ENCODE data around the gene ESRRA. TPM values are rescaled to one million over a fixed set of nuclear protein-coding genes. Genes with fewer than 3 reads are reported as not detected.
A peak's percentile ranks its signal among the peaks of the same experiment; 100 is the strongest.

ESRRA gene
- 42.2 and 52.8 TPM in 2 replicates for total RNA-seq (2014; rRNA removed; shearing (Covaris generic))
- 105 and 114 TPM in 2 replicates for polyA plus RNA-seq (2014; cell fraction: nucleus; rRNA removed)

DNA sequence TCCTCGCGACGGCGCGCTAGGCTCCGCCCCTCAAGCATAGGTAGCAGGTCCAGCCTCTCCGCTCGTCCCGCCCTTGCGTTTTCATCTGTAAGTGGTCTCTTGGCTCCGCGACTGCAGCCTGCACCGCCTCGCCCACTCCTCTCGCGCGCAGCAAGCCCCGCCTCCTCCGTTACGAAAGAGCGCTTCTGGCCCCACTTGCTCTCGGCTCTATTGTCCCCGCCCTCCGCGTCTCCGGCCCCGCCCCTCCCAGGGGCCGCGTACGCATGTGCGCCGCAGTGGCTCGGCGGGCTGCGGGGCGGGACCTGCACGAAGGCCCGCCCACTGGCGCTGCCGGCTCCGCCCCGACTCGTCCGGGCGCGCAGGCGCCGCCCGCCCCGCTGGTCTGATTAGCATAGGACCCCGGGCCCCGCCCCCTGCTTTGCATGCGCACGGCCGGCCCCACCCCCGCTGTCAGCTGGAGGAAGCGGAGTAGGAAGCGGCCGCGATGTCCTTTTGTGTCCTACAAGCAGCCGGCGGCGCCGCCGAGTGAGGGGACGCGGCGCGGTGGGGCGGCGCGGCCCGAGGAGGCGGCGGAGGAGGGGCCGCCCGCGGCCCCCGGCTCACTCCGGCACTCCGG lies at the start of gene ESRRA:
Gene ESRRA (plus strand): TSS at position 450 of the 616 bp plus-strand sequence. CDS start 1,656 bp downstream, outside the sequence.
- peak; percentile 95 for DNase-seq (ENCODE audit: extremely low read depth, low read depth)

DNA sequence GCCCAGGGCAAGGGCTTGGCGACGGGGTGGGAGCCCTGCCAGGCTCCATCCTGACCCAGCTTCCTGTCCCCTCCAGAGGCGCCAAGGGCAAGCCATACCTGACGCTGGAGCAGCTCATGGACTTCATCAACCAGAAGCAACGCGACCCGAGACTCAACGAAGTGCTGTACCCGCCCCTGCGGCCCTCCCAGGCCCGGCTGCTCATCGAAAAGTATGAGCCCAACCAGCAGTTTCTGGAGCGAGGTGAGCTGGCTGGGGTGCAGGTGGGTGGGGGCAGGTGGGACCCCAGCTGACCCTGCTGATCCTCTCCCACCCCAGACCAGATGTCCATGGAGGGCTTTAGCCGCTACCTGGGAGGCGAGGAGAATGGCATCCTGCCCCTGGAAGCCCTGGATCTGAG lies 49.0 kb upstream of the ESRRA start:
- no peak for DNase-seq (ENCODE audit: extremely low read depth, low read depth)

DNA sequence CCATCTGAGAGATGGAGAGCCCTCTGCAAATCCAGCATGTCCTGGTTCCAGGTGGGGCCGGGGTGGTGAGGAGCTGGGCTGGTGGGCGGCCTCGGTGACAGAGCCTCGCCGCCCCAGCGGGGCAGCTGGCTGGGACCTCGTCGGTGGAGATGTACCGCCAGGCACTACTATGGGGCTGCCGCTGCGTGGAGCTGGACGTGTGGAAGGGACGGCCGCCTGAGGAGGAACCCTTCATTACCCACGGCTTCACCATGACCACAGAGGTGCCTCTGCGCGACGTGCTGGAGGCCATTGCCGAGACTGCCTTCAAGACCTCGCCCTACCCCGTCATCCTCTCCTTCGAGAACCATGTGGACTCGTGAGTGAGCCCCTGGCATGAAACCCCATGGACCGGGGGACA lies 47.0 kb upstream of the ESRRA start:
- DNase-seq (ENCODE audit: extremely low read depth, low read depth): no peak

DNA sequence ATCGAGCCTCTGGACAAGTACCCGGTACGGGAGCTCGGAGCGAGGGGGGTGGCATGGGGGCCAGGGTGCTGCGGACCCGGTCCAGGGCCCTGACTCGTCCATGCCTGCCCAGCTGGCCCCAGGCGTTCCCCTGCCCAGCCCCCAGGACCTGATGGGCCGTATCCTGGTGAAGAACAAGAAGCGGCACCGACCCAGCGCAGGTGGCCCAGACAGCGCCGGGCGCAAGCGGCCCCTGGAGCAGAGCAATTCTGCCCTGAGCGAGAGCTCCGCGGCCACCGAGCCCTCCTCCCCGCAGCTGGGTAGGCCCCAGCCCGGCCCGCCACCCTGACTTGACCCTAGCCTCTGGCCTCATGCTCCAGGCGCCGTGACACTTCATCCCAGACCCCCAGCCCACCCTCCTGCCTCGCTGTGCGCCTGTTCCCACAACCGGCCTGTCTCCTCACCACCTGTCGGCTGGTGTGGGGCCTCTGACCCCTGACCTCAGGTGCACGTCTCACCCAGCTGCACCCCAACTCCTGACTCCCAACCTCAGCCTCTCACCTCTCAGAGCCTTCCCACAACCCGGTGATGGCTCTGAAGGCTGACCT lies 46.3 kb upstream of the ESRRA start:
- no peak for DNase-seq (ENCODE audit: extremely low read depth, low read depth)

GRCh38 chr11:64259533-64260067 lies 45.7 kb upstream of the ESRRA start:
- no peak for DNase-seq (ENCODE audit: extremely low read depth, low read depth)

DNA sequence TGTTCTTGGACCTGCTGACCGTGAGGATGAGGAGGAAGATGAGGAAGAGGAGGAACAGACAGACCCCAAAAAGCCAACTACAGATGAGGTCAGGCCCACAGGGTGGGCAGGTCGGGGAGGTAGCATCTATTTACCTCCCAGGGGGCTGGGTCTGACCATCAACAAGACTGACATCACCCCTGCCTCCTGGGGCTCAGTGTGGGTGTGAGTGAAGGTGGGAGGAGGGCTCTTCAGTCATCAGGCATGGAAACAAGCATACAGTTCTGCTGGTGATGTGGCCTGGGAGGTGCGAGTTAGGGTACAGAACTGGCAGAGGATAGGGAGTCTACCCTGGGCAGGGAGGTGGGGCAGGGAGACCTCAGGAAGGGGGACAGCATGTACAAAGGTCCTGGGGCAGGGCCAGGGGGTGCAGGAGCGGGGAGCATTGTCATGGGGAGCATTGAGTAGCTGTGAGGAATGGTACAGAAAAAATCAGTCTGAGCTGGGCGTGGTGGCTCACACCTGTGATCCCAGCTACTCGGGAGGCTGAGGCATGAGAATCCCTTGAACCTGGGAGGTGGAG lies 45.1 kb upstream of the ESRRA start:
- no peak for DNase-seq (ENCODE audit: extremely low read depth, low read depth)

GRCh38 chr11:64261556-64262080 lies 43.7 kb upstream of the ESRRA start:
- no peak for DNase-seq (ENCODE audit: extremely low read depth, low read depth)

DNA sequence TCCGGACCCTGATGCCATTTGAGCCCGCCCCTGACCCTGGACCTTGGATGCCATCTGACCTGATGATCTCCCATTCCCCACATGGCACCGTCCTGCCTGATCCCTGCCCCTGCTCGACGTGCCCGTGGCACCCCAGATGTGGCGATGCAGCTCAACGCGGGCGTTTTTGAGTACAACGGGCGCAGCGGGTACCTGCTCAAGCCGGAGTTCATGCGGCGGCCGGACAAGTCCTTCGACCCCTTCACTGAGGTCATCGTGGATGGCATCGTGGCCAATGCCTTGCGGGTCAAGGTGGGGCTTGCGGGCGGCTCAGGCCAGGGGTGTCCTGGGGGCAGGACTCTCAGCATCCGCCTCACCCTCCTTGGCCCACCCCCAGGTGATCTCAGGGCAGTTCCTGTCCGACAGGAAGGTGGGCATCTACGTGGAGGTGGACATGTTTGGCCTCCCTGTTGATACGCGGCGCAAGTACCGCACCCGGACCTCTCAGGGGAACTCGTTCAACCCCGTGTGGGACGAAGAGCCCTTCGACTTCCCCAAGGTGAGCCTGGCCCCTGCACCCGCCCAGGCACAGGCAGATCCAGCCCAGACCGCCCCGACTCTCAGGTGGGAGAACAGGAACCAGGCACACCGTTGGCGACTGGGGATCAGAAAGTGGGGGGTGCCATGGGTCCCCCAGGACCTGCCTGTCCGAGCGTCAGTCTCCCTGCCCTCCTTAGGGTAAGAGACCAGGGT lies 42.9 kb upstream of the ESRRA start:
- no peak for DNase-seq (ENCODE audit: extremely low read depth, low read depth)

GRCh38 chr11:64263021-64263946 lies 42.0 kb upstream of the ESRRA start:
- no peak for DNase-seq (ENCODE audit: extremely low read depth, low read depth)

DNA sequence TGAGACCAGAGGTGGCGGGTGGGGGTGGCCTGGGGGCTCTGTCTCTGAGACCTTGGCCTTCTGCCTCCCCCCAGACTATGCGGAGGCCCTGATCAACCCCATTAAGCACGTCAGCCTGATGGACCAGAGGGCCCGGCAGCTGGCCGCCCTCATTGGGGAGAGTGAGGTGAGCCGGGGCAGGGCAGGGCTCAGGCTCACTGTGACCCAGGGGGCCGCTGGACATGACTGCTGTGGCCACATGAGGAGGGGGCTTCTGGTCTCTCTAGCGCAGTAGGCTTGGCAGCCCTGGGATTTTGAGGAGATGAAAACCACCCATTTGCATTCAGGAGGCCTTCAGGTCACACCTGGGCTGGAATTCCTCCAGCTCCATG lies 41.4 kb upstream of the ESRRA start:
- no peak for DNase-seq (ENCODE audit: extremely low read depth, low read depth)

GRCh38 chr11:64264371-64264852 lies 40.9 kb upstream of the ESRRA start:
- DNase-seq (ENCODE audit: extremely low read depth, low read depth): no peak

DNA sequence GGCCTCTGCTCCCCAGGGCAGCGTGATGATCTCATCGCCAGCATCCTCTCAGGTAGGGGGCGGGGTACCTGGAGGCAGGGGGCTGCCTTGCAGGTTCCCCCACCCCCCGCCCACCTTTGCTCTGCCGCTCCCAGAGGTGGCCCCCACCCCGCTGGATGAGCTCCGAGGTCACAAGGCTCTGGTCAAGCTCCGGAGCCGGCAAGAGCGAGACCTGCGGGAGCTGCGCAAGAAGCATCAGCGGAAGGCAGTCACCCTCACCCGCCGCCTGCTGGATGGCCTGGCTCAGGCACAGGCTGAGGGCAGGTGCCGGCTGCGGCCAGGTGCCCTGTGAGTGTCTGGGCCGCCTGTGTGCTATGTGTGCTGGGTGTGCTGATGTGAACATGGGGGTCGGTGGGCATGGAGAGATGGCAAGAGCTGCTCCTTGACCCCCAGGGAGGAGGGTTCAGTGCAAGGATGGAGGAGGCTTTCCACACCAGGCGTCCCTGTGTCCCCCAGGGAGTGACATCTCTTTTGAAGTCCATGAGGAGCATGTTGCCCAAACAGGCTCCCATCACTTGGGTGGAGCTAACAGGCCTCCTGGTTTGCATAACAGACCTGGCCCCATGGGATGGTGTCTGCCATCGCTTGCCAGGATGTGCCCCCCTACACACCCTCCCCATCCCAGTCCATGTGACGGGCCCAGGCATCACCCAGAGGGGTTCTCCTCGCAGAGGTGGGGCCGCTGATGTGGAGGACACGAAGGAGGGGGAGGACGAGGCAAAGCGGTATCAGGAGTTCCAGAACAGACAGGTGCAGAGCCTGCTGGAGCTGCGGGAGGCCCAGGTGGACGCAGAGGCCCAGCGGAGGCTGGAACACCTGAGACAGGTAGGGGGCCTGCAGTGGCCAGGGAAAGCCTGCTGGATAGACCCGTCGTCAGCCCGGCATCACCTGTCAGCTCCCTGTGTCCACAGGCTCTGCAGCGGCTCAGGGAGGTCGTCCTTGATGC lies 39.9 kb upstream of the ESRRA start:
- no peak for DNase-seq (ENCODE audit: extremely low read depth, low read depth)

- no peak for DNase-seq (ENCODE audit: extremely low read depth, low read depth)
Measured at GRCh38 chr11:64266339-64266738, 39.0 kb upstream of the ESRRA start.

GRCh38 chr11:64267207-64267945 lies 37.9 kb upstream of the ESRRA start:
- DNase-seq (ENCODE audit: extremely low read depth, low read depth): no peak

DNA sequence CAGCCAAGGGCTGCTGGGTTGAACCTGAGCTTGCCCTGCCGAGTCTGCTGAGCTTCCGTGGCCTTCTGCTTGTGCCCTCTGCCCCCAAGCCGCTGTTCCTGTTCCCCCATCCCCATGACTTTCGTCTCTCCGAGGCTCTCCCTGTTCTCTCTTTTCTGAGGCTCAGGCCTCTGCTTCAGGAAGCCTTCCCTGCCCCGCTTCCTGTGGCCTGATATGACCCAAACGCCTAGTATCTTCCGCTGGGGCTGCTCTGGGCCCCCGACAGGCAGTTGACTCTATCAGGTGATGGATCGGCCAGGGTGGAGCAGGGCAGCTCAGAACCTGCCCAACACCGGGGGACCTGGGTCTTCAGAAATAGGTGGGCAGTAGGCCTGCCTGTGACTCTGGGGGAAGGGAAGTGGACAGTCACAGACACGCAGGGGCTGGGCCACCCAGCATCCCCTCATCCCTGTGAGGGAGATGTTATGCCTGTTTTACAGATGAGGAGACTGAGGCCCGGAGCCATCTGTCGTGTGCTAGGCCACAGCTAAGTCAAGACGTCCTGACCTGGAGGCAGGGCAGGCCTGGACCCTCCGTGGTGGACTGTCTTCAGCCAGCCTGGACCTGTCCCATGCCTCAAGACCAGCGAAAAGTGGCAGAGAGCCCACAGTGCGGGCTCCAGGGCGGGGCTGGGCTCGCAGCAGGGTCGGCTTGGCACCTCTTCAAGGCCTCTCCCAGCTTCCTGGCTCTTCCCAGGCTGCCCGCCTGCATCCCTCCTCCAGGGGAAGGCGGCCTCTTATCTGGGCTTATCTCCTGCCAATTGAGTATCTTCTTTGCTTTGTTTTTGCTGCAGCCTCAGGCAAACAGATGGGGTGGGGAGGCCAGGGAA lies 37.1 kb upstream of the ESRRA start:
- DNase-seq (ENCODE audit: extremely low read depth, low read depth): peak; percentile 35

DNA sequence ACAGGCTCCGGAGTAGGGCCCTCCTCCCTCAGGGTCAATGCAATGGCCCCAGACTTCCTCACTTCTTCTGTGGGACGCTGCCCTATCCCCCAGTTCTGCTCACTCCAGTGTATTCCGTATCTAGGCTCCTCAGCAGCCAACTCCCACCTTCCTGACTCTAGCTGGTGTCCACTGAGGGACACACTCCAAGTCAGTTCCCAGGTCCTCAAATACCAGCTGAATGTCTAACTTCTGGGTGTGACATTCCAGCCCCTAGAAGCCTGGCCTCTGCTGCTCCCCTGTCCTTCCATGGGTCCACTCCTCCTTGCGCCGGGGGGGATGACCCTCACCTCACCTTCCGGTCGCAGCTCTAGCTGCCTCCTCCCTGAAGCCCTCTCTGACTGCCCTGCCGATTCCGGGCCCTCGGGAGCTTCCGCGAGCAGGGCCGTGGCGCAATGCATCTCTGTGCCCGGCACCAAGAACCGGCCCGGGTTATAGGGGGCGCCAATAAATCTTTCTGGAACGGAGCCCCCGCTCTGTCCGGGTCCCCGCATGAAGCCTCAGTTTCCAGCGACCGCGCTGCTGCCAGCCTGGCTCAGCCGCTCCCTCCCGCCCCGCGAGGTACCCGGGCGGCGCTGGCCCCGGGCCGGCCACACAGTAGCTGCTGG lies 36.3 kb upstream of the ESRRA start:
- peak; percentile 43 for DNase-seq (ENCODE audit: extremely low read depth, low read depth)

Measured in NCI-H460 (cell line).